Endothelial cell of coronary artery (primary cell): Measurements from ENCODE around the gene FAM200C. TPM values are rescaled to one million over a fixed set of nuclear protein-coding genes. Genes with fewer than 3 reads are reported as not detected.

Experiments used
- total RNA-seq: library from RNA; depleted of rRNA; stranded (reverse); fragments of >200 nt; gene quantifications from 2 replicates; pipeline ENCODE4 v1.2.3, GENCODE V29; 2014

The FAM200C gene
- total RNA-seq = 2.3 and 3.6 TPM in 2 replicates

DNA sequence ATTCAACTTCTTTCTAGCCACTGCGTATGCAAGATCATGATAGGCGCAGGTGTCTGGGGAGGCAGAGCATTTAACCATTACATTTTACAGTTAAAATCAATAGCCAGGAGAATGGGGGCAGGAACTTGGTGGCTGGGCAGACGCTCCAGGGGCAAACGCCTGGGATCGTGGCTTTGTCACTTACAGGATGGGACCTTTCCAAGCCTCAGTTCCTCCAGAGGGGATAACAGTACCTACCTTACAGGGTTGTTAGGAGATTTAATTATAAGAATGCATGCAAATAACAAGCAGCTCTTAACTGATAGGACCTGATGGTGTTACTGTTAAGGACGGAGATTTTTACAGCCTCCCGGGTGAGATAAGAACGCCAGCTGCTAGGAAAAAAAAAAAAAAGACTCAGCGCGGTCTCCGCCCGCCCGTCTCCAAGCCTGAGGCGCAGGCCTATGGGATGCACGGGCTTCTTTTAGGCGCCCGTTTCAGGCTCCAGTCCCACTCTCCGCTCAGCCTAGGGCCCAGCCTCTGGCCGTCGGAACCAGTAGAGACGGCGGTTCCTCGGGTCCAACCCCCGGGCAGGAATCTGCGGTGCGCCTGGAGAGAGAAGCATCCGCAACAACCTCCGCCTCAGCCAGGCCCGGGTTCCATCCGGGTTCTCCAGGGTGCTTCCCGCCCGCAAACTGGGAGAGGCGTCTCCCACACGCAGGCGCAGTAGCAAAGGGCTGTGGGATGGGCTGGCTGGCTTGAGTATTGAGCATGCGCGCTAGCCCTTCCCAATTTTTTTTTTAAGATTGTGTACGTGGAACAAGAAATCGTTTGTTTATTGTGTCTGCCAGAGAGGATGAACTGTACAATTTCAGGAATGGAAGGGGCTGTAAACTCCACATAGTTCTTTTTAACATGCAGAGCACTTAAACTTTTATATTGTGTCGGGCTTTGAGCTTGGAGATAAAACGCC lies at the start of gene FAM200C:
TSS of gene FAM200C (minus strand) at position 653 of the 952 bp plus-strand sequence. CDS start 4,564 bp downstream, outside the sequence.

DNA sequence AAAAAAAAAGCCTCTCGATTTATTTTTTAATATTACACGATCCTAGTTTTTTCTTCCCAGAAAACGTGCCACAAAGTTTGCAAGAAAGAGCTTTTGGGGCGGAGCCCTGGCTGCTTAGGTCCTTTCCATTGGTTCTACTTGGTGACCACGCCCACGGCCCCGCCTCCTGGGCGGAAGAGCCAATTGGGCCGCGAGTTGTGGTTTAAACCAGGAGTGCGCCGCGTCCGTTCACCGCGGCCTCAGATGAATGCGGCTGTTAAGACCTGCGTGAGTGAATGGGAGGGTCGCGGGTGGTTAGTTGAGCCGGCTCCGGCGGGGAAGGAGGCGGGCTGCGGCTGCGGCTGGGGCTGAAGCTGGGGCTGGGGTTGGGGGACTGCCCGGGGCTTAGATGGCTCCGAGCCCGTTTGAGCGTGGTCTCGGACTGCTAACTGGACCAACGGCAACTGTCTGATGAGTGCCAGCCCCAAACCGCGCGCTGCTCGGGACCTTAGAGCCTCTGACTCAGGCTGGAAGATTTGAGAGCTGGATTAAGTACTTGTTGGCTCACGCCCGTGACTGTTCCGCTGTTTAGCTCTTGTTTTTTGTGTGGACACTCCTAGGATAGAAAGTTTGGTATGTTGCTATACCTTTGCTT lies 21.9 kb upstream of the FAM200C start, which contains the start of gene PTTG1:
TSS of gene PTTG1 (plus strand) at position 231 of the 634 bp plus-strand sequence. CDS start 458 bp downstream, outside the sequence.

DNA sequence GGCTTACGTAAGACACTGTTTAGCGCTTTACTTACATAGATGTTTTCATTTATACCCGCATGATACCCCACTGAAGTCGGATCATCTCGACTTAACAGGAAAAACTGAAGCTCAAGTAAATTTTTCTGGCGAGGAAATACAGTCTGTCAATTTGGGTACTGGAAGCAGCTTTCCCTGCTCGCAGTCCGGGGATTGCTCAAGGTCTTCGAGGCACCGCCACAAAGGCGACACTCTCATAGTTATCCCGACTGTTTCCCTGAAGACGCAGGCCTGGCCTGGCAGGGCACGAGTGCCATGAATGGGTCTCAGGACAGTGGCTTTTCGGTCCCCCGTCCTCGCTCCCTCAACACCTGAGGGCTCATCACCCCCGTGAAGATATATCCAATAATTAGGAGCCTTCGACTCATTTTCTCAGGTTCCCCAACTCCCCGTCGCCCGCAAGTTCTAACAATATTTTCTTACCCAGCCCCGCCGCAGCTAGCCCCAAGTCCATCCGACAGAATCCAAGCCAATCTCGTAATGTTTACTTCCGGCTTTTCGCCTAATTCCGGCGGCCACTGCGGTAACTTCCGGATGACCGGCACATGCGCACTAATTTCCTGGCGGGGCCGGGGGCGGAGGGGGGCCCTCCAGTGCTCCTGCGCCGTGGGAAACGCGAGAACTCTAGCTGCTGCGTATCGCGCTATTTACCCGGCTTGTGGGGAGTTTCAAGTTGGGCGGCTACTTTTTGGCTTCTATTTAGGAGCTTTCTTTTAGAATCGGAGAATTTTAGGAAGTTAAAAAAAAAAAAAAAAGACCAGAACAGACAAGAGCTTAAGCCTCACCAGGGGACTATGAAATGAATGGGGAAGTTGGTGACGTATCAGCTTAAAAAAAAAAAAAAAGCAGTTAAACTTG lies 19.0 kb upstream of the FAM200C start, which contains the start of gene SLU7:
TSS of gene SLU7 (minus strand) at position 521 of the 897 bp plus-strand sequence. CDS start 3,787 bp downstream, outside the sequence.

DNA sequence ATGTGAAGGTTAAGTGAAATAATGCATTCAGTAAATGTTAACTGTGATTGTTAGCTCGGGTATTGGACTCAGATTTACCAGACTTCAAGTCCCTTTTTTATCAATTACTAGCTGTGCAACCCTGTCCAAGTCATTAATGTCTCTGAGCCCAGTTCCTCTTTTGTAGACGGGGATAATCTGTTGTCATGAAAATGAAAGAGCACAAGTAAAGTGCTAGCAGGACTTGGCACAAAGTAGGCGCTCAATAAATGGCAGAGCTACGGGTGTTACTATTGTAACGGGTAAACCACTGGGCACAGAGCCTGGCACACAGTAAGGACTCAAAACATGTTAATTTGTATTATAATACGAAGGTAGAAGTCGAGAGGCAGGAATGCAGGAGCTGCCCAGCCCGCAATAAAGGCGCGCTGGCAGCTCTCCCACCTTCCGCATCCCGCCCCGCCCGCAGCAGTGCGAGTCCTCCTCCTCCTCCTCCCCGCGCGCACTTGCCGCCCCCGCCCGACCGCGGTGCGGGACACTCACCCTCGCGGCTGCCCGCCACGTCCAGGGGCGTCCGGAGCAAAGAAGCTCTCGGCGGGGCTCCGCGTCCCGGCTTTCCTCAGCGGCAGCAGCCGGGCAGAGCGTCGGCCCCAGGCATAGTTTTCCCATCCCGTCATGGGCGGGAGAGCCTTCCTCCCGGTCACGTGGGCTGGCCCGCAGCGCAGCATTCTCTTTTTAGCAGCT lies 29.7 kb downstream of the FAM200C start, which contains the start of gene C1QTNF2:
TSS of gene C1QTNF2 (minus strand) at position 637 of the 723 bp plus-strand sequence. CDS start 15,615 bp downstream, outside the sequence.

Other genes with a start within 250 kb of the FAM200C start
- gene FABP6, start 170.5 kb downstream of the FAM200C start, total RNA-seq = not detected in 2 replicates
- 5.0 TPM in 2 replicates for gene CCNJL, start 87.5 kb downstream of the FAM200C start, total RNA-seq
- gene C1QTNF2, start 29.4 kb downstream of the FAM200C start, total RNA-seq = 0.09 TPM in 1 of 2 replicates, not detected in the other
- 58.5 and 62.0 TPM in 2 replicates for gene SLU7, start 19.0 kb upstream of the FAM200C start, total RNA-seq
- 72.8 and 108 TPM in 2 replicates for gene PTTG1, start 21.8 kb upstream of the FAM200C start, total RNA-seq